Measurements from ENCODE around the gene AGAP5.
"Not testable (repeated sequence)": the region's sequence is repeated elsewhere in the genome, so short reads cannot be mapped to it uniquely, and the experiment has no call there.

Gene AGAP5

GRCh38 chr10:73730153-73730906 lies 32.4 kb upstream of the AGAP5 start:
- peak; percentile 92 to 99 for DNase-seq
- H3K79me1 ChIP-seq (ENCODE audit: low read length): peaks cover 5% of the 10 kb centered on the region
- H3K18ac ChIP-seq (ENCODE audit: low read length): peak overlapping the region; percentile 96
- H2BK12ac ChIP-seq (ENCODE audit: low read length): no peak overlapping the region
- H4K12ac ChIP-seq (ENCODE audit: low read depth, low read length): peak overlapping the region; percentile 96
- peak overlapping the region; percentile 94 for H3K14ac ChIP-seq (ENCODE audit: low read length)
- H2BK120ac ChIP-seq (ENCODE audit: insufficient read depth, low read length, poor library complexity): peak overlapping the region; percentile 80
- H4K91ac ChIP-seq (ENCODE audit: low read depth, low read length): peak overlapping the region; percentile 74
- peak overlapping the region; percentile 98 for H3K9ac ChIP-seq (ENCODE audit: low read length)
- no peak overlapping the region for H2AK5ac ChIP-seq (ENCODE audit: low read length)
- peaks cover 30 to 37% of the 10 kb centered on the region in 2 experiments for H3K36me3 ChIP-seq (ENCODE audit: control insufficient read depth in 1 of 2, insufficient read depth in 2 of 2, low read length in 2 of 2)
- WGBS (ENCODE audit: extremely low coverage, insufficient coverage, insufficient read length): no CpG with 5 or more reads among the region's 58 CpGs
- H3K4me1 ChIP-seq (ENCODE audit: control insufficient read depth in 1 of 2, insufficient read depth in 2 of 2, low read length in 2 of 2): peaks cover 2 to 3% of the 10 kb centered on the region in 2 experiments
- H3K4ac ChIP-seq (ENCODE audit: low read depth, low read length): peak overlapping the region; percentile 57
- peaks cover 4% of the 10 kb centered on the region for H3K79me2 ChIP-seq (ENCODE audit: control insufficient read depth, insufficient read depth, low read length, poor library complexity)
- H3K27me3 ChIP-seq (ENCODE audit: insufficient read depth, low read length): no peaks in the 10 kb centered on the region
- H2AFZ ChIP-seq (ENCODE audit: insufficient read depth, low read length, poor library complexity): peak overlapping the region; percentile 80
- no peak overlapping the region for H3K23ac ChIP-seq (ENCODE audit: low read length)
- H2BK5ac ChIP-seq (ENCODE audit: low read depth, low read length, poor library complexity): peak overlapping the region; percentile 90
- peak overlapping the region; percentile 98 for H4K8ac ChIP-seq (ENCODE audit: low read depth, low read length)
- no peaks in the 10 kb centered on the region for H3K9me3 ChIP-seq (ENCODE audit: insufficient read depth, low read depth, low read length)
- H3K4me2 ChIP-seq (ENCODE audit: low read length): peak overlapping the region; percentile 82
- peak overlapping the region; percentile 91 for H3K4me3 ChIP-seq (ENCODE audit: low read depth, low read length)
- peak overlapping the region; percentile 86 for H3K27ac ChIP-seq (ENCODE audit: low read depth, low read length)

- H3K79me2 ChIP-seq (ENCODE audit: control insufficient read depth, insufficient read depth, low read length, poor library complexity); H2AFZ ChIP-seq (ENCODE audit: insufficient read depth, low read length, poor library complexity); H4K12ac ChIP-seq (ENCODE audit: low read depth, low read length); H2BK120ac ChIP-seq (ENCODE audit: insufficient read depth, low read length, poor library complexity); H3K4ac ChIP-seq (ENCODE audit: low read depth, low read length); H4K91ac ChIP-seq (ENCODE audit: low read depth, low read length); H3K27me3 ChIP-seq (ENCODE audit: insufficient read depth, low read length); H2AK5ac ChIP-seq (ENCODE audit: low read length); H2BK5ac ChIP-seq (ENCODE audit: low read depth, low read length, poor library complexity); H3K23ac ChIP-seq (ENCODE audit: low read length); H3K9me3 ChIP-seq (ENCODE audit: insufficient read depth, low read depth, low read length); H3K14ac ChIP-seq (ENCODE audit: low read length); H3K4me1 ChIP-seq (ENCODE audit: control insufficient read depth in 1 of 2, insufficient read depth in 2 of 2, low read length in 2 of 2); H3K79me1 ChIP-seq (ENCODE audit: low read length); H2BK12ac ChIP-seq (ENCODE audit: low read length); H3K18ac ChIP-seq (ENCODE audit: low read length); H4K8ac ChIP-seq (ENCODE audit: low read depth, low read length): not testable (repeated sequence)
- peaks cover 28 to 39% of the 10 kb centered on the region in 2 experiments for H3K36me3 ChIP-seq (ENCODE audit: control insufficient read depth in 1 of 2, insufficient read depth in 2 of 2, low read length in 2 of 2)
- WGBS (ENCODE audit: extremely low coverage, insufficient coverage, insufficient read length): no CpG with 5 or more reads among the region's 9 CpGs
- DNase-seq: peak; percentile 21 to 55
- peak overlapping the region; percentile 60 for H3K9ac ChIP-seq (ENCODE audit: low read length)
- peak overlapping the region; percentile 91 for H3K4me3 ChIP-seq (ENCODE audit: low read depth, low read length)
- peak overlapping the region; percentile 86 for H3K27ac ChIP-seq (ENCODE audit: low read depth, low read length)
- peak overlapping the region; percentile 70 for H3K4me2 ChIP-seq (ENCODE audit: low read length)
Observed at GRCh38 chr10:73729781-73730152, 31.9 kb upstream of the AGAP5 start.

GRCh38 chr10:73723516-73723915 lies 25.6 kb upstream of the AGAP5 start:
- Histone ChIP-seq H3K27ac (ENCODE audit: low read depth, low read length) (no peak overlapping the region), H4K8ac (ENCODE audit: low read depth, low read length) (no peak overlapping the region), H2BK12ac (ENCODE audit: low read length) (no peak overlapping the region), H3K9me3 (ENCODE audit: insufficient read depth, low read depth, low read length) (no peaks in the 10 kb centered on the region), H3K23ac (ENCODE audit: low read length) (no peak overlapping the region), H3K14ac (ENCODE audit: low read length) (no peak overlapping the region), H3K4me3 (ENCODE audit: low read depth, low read length) (no peak overlapping the region), H3K4me1 (ENCODE audit: control insufficient read depth in 1 of 2, insufficient read depth in 2 of 2, low read length in 2 of 2) (no peaks in the 10 kb centered on the region), H2AK5ac (ENCODE audit: low read length) (no peak overlapping the region), H3K79me1 (ENCODE audit: low read length) (no peaks in the 10 kb centered on the region), H3K18ac (ENCODE audit: low read length) (no peak overlapping the region), H2BK5ac (ENCODE audit: low read depth, low read length, poor library complexity) (no peak overlapping the region), H4K12ac (ENCODE audit: low read depth, low read length) (no peak overlapping the region), H3K4me2 (ENCODE audit: low read length) (no peak overlapping the region), H3K79me2 (ENCODE audit: control insufficient read depth, insufficient read depth, low read length, poor library complexity) (no peaks in the 10 kb centered on the region), H4K91ac (ENCODE audit: low read depth, low read length) (no peak overlapping the region), H3K4ac (ENCODE audit: low read depth, low read length) (no peak overlapping the region), H2AFZ (ENCODE audit: insufficient read depth, low read length, poor library complexity) (no peak overlapping the region), H2BK120ac (ENCODE audit: insufficient read depth, low read length, poor library complexity) (no peak overlapping the region), H3K27me3 (ENCODE audit: insufficient read depth, low read length) (no peaks in the 10 kb centered on the region), H3K9ac (ENCODE audit: low read length) (no peak overlapping the region), H3K36me3 (ENCODE audit: control insufficient read depth in 1 of 2, insufficient read depth in 2 of 2, low read length in 2 of 2) (peaks cover 22 to 41% of the 10 kb centered on the region in 2 experiments)
- DNase-seq: no peak
- no CpG with 5 or more reads among the region's 4 CpGs for WGBS (ENCODE audit: extremely low coverage, insufficient coverage, insufficient read length)

GRCh38 chr10:73720561-73720960 lies 22.7 kb upstream of the AGAP5 start:
- not testable (repeated sequence) for H2BK12ac ChIP-seq (ENCODE audit: low read length)

More at GRCh38 chr10:73720561-73720960, 22.7 kb upstream of the AGAP5 start:
- H2BK5ac ChIP-seq (ENCODE audit: low read depth, low read length, poor library complexity); H4K91ac ChIP-seq (ENCODE audit: low read depth, low read length); H3K79me1 ChIP-seq (ENCODE audit: low read length); H3K79me2 ChIP-seq (ENCODE audit: control insufficient read depth, insufficient read depth, low read length, poor library complexity); H3K23ac ChIP-seq (ENCODE audit: low read length); H3K9me3 ChIP-seq (ENCODE audit: insufficient read depth, low read depth, low read length); H3K14ac ChIP-seq (ENCODE audit: low read length); H3K27me3 ChIP-seq (ENCODE audit: insufficient read depth, low read length); H2AK5ac ChIP-seq (ENCODE audit: low read length); H2AFZ ChIP-seq (ENCODE audit: insufficient read depth, low read length, poor library complexity); H3K4ac ChIP-seq (ENCODE audit: low read depth, low read length); H2BK120ac ChIP-seq (ENCODE audit: insufficient read depth, low read length, poor library complexity); H3K9ac ChIP-seq (ENCODE audit: low read length); H3K4me2 ChIP-seq (ENCODE audit: low read length); H3K18ac ChIP-seq (ENCODE audit: low read length); H4K8ac ChIP-seq (ENCODE audit: low read depth, low read length); H3K4me3 ChIP-seq (ENCODE audit: low read depth, low read length); H3K27ac ChIP-seq (ENCODE audit: low read depth, low read length); H3K4me1 ChIP-seq (ENCODE audit: control insufficient read depth in 1 of 2, insufficient read depth in 2 of 2, low read length in 2 of 2); H4K12ac ChIP-seq (ENCODE audit: low read depth, low read length): not testable (repeated sequence)
- peak in 1 of 2 donors; percentile 21 for DNase-seq
- H3K36me3 ChIP-seq (ENCODE audit: control insufficient read depth in 1 of 2, insufficient read depth in 2 of 2, low read length in 2 of 2): peaks cover 20 to 38% of the 10 kb centered on the region in 2 experiments
- WGBS (ENCODE audit: extremely low coverage, insufficient coverage, insufficient read length): no CpG with 5 or more reads among the region's 4 CpGs

Measured in trophoblast cell (in vitro differentiated cells and primary cell).